Nephron (organoid): ENCODE results near the gene SKOR1.
A peak's percentile ranks its signal among the peaks of the same experiment; 100 is the strongest.

ENCODE experiments used
- H3K27ac Mint-ChIP-seq, 3 experiments: 2 replicates each; pipeline ENCODE4 v1.8.0; 2020; ENCODE audit warnings: mixed read lengths in 3 of 3, mild to moderate bottlenecking in 2 of 3, moderate library complexity in 1 of 3
- H3K27me3 Mint-ChIP-seq: 2 replicates; pipeline ENCODE4 v1.8.0; 2021; ENCODE audit warnings: low read depth, mild to moderate bottlenecking, moderate library complexity, mixed read lengths
- H3K36me3 Mint-ChIP-seq: 2 replicates; pipeline ENCODE4 v1.8.0; 2020; ENCODE audit warnings: low read depth, mixed read lengths
- H3K4me1 Mint-ChIP-seq: 2 replicates; pipeline ENCODE4 v1.8.0; 2020; ENCODE audit warnings: mixed read lengths
- H3K4me3 Mint-ChIP-seq, 3 experiments: 2 replicates each; pipeline ENCODE4 v1.8.0; 2020; ENCODE audit warnings: mild to moderate bottlenecking in 3 of 3, mixed read lengths in 3 of 3, moderate library complexity in 2 of 3
- H3K9me3 Mint-ChIP-seq: 2 replicates; pipeline ENCODE4 v1.8.0; 2020; ENCODE audit warnings: mixed read lengths
- TF ChIP-seq, protein P1 (sequence below), 3 experiments: fragments of 200-600 bp; sonication (generic); IDR thresholded peaks; one replicate each; pipeline ENCODE4 v1.5.0; 2021; ENCODE audit warnings: antibody characterized with exemption in 3 of 3; ENCODE audit not compliant: unreplicated experiment in 3 of 3

The SKOR1 gene

DNA sequence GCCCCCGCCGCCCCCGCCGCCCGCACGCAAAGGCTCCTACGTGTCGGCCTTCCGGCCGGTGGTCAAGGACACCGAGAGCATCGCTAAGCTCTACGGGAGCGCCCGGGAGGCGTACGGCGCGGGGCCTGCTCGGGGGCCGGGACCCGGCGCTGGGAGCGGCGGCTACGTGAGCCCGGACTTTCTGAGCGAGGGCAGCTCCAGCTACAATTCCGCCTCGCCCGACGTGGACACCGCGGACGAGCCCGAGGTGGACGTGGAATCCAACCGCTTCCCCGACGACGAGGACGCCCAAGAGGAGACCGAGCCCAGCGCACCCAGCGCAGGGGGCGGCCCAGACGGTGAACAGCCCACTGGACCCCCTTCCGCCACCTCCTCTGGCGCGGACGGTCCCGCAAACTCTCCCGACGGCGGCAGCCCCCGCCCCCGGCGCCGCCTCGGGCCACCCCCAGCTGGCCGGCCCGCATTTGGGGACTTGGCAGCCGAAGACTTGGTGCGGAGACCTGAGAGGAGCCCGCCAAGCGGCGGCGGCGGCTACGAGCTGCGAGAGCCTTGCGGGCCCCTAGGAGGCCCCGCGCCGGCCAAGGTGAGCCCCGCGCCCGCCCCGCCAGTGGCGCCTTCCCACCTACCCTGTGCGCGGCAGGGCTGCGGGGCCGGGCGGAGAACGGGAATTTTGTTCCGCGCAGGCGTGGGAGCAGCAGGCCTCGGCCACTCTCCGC is 2.4 kb downstream of the SKOR1 start:
- Mint-ChIP-seq H3K4me1 (peaks cover 38% of the 10 kb centered on the region), H3K4me3 (peak overlapping the region in 1 of 3 experiments; percentile 44), H3K36me3 (no peaks in the 10 kb centered on the region), H3K27me3 (peaks cover 85% of the 10 kb centered on the region), H3K9me3 (peaks cover 2% of the 10 kb centered on the region), H3K27ac (no peak overlapping the region)
- TF ChIP-seq, protein P1, sequence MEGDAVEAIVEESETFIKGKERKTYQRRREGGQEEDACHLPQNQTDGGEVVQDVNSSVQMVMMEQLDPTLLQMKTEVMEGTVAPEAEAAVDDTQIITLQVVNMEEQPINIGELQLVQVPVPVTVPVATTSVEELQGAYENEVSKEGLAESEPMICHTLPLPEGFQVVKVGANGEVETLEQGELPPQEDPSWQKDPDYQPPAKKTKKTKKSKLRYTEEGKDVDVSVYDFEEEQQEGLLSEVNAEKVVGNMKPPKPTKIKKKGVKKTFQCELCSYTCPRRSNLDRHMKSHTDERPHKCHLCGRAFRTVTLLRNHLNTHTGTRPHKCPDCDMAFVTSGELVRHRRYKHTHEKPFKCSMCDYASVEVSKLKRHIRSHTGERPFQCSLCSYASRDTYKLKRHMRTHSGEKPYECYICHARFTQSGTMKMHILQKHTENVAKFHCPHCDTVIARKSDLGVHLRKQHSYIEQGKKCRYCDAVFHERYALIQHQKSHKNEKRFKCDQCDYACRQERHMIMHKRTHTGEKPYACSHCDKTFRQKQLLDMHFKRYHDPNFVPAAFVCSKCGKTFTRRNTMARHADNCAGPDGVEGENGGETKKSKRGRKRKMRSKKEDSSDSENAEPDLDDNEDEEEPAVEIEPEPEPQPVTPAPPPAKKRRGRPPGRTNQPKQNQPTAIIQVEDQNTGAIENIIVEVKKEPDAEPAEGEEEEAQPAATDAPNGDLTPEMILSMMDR (IDR thresholded peaks at IDR 0.05; ENCODE audit: unreplicated experiment in 3 of 3), result no peak

DNA sequence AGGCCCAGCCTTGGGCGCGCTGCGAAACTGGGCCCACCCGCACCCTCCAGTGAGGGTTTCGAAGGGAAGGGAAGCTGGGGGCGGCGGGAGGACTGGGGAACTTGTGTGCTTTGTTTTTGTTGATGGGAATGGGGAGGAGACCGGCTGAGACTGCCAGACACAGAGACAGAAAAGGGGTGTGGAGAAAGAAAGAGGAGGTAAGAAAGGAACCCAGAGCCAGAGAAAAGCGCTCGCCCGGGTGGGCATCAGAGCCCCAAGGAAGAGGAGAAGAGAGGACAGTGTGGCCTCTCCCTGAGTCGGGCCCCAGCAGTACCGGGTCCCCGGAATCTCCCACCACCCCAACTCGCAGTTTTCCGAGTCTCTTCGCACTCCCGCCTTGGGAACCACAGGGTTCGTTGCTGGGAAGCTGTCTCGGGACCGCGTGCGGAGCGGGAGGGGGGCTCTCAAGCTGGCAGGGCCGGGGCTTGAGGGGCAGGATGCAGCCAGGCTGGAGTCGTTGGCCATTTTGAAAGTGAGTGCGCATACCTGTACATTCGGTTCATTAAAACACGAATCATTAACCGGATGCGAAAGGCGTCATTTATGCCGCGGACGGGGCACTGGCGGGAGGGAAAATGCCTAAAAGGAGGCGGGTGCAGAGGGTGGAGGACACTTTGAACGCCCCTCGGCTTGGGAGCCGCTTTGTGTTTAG is 3.1 kb downstream of the SKOR1 start:
- H3K27me3 Mint-ChIP-seq, result peaks cover 87% of the 10 kb centered on the region
- H3K27ac Mint-ChIP-seq, result no peak overlapping the region
- TF ChIP-seq, protein P1 (IDR thresholded peaks at IDR 0.05; ENCODE audit: unreplicated experiment in 3 of 3), result no peak
- H3K36me3 Mint-ChIP-seq, result no peaks in the 10 kb centered on the region
- peaks cover 2% of the 10 kb centered on the region for H3K9me3 Mint-ChIP-seq
- peak overlapping the region; percentile 44 to 57 (median 53) for H3K4me3 Mint-ChIP-seq
- peaks cover 43% of the 10 kb centered on the region for H3K4me1 Mint-ChIP-seq

DNA sequence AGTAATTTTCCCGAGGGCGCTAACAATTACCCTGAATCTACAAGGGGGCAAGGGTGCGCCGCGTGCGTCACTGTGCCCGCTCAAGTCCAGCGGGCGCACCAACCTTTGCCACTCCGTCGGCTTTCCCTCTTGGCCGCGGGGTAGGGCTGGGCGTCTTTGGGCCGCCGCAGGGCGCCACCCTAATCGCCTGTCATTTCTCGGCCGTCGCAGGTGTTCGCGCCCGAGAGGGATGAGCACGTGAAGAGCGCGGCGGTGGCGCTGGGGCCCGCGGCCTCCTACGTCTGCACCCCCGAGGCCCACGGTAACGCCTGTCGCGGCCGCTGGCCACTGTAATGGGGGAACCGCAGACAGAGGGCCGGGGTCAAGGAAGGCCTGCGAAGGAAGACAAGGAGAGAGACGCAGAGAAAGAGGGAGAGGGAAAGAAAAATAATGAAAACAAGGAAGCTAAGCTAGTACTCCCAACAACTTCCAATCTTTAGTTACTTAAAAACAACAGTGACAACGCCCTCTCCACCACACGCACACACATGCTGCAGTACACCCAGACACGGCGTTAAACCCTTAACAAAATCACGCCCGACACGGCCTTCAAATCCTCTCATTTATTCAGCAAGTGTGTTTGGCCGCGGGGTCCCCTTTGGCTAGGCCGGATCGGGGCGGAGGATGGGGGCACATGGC is 3.8 kb downstream of the SKOR1 start:
- Mint-ChIP-seq H3K27ac (no peak overlapping the region), H3K36me3 (no peaks in the 10 kb centered on the region), H3K4me3 (peak overlapping the region; percentile 44 to 56 (median 56)), H3K27me3 (peaks cover 87% of the 10 kb centered on the region), H3K9me3 (peaks cover 2% of the 10 kb centered on the region), H3K4me1 (peaks cover 41% of the 10 kb centered on the region)
- TF ChIP-seq, protein P1 (IDR thresholded peaks at IDR 0.05; ENCODE audit: unreplicated experiment in 3 of 3), result no peak

DNA sequence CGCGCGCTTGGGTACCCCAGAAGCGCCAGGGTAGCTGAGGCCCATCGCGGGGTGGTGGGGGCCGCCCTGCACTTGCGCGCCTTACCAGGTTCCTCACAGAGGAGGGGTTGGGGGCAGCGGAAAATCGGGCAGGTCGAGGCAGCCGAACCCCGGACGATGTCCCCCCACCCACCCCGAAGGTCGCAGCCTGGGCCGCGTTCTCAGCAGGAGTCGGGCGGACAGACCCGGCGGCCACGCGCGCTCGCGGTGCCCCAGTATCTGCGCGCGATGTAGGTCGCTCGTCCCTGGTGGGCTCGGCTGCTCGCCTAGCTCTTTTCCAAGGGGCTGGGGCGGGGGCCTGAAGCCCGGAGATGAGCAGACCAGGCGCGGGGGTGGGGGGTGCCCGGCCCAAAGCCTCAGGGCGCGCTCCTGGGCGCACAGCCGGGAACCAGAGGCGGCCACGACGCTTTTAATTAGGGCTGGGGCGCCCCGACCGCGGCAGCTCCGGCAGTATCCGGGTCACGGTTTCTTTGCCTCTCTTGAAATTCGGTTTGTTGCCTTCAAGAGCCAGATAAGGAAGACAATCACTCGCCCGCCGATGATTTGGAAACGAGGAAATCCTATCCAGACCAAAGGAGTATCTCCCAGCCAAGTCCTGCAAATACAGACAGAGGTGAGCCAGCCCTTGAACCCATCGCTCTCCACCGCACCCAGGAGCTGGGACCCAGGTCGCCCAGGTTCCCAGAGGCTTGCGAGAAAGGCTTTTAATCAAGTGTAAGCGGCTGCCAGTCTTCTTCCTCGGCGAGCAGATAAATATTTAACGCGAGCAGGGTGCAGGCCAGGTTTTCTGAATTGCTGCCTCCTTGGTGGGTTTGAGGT is 4.6 kb downstream of the SKOR1 start:
- Mint-ChIP-seq H3K36me3 (no peaks in the 10 kb centered on the region), H3K4me3 (peak overlapping the region in 2 of 3 experiments; percentile 42 to 44), H3K27ac (no peak overlapping the region), H3K27me3 (peaks cover 87% of the 10 kb centered on the region), H3K4me1 (peaks cover 41% of the 10 kb centered on the region), H3K9me3 (peaks cover 2% of the 10 kb centered on the region)
- TF ChIP-seq, protein P1 (IDR thresholded peaks at IDR 0.05; ENCODE audit: unreplicated experiment in 3 of 3), result no peak

DNA sequence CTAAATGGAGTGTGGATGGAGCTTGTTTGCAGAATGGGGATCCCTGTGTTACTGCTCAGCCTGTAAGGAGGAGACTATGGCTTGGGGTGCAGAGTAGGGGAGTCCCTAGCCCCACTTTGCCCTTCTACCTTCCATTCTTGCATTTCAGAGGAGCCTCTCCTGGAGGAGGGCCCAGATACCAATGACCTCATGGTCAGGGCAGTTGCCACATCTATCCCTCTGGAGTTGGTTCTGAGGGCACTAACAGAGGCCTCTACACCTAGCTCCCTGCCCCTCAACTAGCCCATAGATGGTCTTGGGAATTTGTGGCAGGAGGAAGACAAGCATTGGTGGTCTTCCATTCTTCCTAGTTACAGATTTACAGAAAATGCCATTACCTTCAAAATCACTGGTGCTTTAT is 6.1 kb downstream of the SKOR1 start:
- Mint-ChIP-seq H3K4me1 (peaks cover 43% of the 10 kb centered on the region), H3K27me3 (peaks cover 87% of the 10 kb centered on the region), H3K9me3 (no peaks in the 10 kb centered on the region), H3K4me3 (peak overlapping the region in 1 of 3 experiments; percentile 29), H3K27ac (no peak overlapping the region), H3K36me3 (no peaks in the 10 kb centered on the region)
- TF ChIP-seq, protein P1 (IDR thresholded peaks at IDR 0.05; ENCODE audit: unreplicated experiment in 3 of 3), result no peak
